GM18870 (cell line): Measurements from ENCODE around the gene HOXA10.

Experiments
- ATAC-seq: cut with Tn5 transposase; IDR thresholded peaks from one replicate; pipeline ENCODE4 v1.9.1; 2021; ENCODE audit warnings: moderate library complexity; ENCODE audit not compliant: unreplicated experiment

The HOXA10 gene

DNA sequence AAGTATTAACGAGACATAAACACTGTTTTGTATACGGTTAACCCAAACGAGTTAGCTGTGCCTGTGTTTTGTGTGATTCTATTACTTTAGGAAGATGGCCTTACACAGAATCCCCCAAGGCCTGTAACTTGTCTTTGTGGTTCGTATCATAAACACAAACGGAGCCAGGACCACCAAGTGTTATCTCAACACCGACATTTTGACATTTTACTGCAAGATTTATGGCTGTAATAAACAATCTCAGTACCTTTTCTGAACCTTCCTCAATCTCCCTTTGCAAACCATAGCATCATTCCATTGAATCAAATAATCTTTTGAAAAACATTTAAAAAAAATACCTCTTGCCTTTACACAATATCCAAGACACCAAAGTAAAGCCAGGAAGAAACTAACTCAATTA is 41.1 kb downstream of the HOXA10 start:
- ATAC-seq, result no peak

DNA sequence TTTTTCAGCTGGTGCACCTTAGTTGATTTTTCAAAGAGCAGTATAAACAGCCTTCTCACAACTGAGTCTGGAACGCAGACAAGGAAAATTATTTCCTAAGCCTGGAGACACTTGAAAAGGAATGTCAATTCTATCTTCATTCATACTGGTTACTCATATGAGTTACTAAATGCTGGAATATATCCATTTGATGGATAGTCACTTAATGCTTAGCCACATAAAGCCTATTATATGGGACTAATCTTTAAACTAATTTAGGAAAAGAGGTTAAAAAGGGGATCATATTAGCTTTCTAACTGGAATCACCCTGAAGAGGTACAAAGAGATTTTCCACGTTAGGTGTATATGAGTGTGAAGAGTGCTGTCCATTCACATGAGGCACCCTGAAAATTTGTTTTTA is 41.9 kb downstream of the HOXA10 start:
- ATAC-seq, result no peak

DNA sequence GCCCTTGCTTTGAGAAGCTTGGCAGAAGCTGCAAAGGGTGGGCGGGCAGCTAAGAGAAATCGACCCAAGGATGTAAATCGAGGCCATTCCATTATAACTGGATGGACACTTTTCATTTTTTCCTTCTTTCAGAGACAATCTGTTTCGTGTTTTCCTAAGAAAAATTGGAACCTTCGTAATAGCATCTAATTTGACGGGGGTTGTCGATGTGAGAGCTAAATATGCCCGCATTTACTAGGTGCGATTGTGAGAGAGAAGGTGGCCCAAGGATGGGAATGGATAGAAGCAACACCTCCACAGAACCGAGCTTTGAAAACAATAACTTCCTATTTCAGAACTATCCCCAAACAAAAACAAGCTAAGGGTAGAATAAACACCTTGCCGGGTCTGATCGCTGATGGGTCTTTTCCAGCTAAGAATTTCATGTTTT is 42.7 kb downstream of the HOXA10 start:
- ATAC-seq, result no peak

DNA sequence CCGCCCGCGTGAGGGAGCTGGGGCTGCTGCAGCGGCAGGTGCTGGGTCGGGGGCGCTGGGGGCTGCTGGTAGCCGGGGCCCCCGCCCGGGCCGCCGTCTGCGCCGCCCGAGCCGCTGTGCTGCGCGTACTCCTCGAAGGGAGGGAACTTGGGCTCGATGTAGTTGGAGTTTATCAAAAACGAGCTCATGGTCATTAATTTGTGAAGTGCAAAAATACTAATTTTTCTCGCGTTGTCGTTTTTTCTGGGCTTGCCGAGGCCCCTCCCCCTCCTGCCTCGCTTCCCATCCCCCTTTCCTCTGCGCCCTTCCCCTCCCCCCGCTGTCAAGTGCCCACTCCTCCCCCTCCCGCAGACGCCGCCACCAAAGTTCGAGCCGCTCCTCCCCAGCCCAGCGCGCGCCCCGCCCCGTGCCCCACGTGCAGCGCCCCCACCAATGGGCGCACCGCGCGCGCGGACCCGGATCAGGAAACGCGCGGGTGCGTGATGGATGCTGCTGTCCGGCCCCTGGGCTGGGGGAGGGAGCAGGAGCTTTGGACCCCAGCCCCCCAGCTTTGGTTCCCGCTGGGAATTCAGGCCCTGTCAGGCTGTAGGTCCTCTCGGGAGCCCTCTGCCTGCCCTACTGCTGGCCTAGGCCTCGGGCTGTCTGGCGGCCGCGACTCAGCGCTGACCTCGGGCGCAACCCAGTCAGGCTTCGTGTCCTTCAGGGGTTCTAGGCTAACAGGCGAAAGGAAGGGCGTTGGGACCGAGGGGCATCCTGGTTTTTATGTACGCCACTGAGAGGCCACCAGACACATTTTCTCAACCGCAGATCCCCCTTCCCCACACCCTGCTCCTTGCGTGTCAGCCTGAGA is 43.4 kb downstream of the HOXA10 start, which contains the start of gene HOXA4:
Gene HOXA4 (minus strand): TSS at position 218 of the 850 bp plus-strand sequence. CDS start 24 bp downstream, at position 194.
- ATAC-seq, result no peak

DNA sequence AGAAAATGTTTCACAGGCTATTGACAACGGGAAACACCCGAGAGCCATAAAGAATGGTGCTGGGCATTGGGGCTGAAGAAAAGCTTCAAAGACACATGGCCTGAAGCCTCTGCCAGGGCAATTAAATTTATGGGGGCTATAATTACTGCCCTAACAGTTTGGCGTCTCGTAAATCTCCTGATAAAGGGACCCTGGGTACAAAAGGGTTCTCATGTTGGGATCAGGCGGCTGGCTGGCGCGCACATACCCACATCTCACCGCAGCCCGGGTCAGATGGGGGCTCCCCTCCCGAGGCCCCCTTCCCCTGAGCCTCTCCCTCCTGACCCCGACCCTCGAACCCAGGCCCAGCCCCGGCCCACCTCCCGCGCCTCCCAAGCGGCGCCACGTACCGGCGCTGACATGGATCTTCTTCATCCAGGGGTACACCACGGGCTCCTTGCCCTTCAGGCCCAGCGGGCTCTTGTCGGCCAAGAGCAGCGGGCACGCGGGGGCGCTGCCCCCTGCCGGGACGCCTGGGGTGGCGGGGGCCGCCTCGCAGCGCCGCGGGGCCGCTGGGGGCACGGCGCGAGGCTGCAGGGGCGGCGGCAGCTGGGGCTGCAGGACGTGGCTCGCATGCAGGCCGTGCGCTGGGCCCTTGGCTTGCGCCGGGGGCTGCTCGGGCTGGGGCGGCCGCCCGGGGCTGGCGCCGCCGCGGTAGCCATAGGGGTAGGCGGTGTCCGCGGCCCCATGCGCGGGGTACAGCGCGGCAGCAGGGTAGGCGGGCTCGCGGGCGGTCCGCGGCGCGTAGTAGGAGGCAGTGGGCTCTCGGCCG is 44.2 kb downstream of the HOXA10 start:
- ATAC-seq, result no peak

DNA sequence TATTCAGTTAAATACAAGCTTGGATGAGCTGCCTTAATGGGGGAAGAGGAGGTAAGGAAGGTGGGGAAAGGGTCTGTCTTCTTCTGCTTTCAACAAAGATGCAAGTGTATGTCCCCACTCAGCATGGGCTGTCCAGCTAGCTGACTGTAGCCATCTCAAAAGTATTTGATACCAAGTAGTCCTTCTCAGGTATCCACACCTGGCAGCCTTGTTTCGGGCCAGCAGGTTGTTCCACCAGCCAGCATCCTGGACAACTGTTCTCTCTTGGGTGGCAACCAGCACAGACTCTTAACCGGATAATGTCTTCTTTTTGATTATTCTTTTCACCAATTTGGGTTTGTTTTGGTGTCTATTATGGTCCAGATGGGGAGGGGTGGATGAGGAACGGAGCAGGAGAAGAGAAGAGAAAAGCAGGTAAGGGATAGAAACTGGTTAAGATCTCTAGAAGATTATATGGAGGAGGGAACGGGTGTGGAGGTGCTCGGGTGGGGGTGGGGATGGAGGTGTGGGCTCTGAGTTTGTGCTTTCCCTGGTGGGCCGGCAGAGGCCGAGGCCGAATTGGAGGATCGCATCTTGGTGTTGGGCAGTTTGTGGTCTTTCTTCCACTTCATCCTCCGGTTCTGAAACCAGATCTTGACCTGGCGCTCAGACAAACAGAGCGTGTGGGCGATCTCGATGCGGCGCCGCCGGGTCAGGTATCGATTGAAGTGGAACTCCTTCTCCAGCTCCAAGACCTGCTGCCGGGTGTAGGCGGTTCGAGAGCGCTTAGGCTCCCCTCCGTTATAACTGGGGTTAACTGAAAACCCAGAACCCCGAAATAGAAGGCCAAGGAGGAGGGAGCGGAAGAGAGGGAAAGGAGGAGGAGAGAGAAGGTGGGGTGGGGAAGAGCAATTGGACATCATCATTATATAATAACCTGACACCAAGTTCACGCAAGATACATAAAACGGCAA is 45.1 kb downstream of the HOXA10 start:
- ATAC-seq, result no peak

DNA sequence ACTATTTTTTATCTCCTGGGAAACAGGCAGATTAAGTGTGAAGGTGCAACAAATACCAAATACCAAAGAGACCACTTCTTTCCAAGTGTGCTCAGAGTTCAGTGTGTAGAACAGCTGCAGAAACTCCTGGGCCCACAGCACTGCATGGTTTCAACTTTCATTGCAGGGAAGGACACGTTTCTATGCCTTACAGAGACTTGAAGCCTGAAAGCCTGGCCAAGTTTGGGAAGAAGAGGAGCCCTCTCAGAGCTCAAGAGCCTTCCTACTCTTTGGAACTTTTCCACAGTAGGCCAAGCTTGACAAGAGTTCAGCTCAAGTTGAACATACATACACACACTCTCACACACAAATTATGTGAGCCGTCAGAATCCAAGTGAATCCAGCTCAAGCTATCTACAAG is 46.1 kb downstream of the HOXA10 start:
- no peak for ATAC-seq

DNA sequence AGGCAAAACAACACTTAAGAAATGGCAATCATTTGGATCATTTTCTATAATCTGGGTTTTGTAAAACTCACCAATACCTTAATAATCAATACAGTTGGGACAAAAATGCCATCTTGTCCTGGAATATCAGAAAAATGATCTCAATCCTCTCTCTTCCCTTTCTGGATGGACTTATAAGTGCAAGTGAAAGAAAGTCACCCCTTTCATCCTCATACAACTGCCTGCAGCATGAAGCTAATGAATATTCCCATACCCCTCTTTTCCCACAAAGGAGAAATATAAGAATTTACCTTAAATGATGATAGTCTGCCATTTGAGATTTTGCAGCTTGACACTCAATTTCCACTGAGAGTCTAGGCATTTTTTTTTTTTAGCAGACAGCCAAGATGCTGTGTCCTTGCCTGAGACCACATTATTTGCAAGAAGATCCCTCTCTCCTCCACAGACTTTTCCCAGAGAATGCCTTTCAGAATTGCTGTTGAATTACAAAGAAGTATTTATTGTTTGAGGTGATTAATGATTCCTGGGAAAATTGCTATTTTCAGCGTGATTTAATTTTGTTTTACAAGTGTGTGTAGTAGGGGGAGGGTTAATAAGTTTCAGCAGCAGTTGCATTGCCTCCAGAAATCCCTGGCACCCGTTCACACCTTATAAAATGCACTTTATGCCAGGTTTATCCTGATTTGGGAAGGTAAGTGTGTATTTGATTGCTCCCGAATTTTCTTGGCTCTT is 47.4 kb downstream of the HOXA10 start:
- no peak for ATAC-seq

DNA sequence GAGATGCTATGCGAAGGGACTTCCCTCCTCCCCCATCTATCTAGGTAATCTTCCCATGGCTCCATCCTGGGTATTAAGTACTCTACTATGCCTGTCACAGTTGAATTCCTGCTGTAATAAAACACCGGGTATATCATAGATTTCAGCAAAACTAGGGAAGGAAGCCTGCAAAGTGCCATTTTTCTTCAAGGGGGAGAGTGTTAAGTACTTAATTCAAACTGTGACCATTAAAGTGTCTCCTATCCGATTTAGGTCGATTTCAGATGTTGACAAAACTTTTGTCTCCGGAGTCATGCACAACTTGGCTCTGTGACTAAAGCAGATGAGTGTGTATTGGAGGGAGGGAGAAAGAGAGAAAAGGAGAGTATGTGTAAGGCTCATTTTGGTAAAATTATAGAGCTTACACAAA is 48.1 kb downstream of the HOXA10 start:
- no peak for ATAC-seq

DNA sequence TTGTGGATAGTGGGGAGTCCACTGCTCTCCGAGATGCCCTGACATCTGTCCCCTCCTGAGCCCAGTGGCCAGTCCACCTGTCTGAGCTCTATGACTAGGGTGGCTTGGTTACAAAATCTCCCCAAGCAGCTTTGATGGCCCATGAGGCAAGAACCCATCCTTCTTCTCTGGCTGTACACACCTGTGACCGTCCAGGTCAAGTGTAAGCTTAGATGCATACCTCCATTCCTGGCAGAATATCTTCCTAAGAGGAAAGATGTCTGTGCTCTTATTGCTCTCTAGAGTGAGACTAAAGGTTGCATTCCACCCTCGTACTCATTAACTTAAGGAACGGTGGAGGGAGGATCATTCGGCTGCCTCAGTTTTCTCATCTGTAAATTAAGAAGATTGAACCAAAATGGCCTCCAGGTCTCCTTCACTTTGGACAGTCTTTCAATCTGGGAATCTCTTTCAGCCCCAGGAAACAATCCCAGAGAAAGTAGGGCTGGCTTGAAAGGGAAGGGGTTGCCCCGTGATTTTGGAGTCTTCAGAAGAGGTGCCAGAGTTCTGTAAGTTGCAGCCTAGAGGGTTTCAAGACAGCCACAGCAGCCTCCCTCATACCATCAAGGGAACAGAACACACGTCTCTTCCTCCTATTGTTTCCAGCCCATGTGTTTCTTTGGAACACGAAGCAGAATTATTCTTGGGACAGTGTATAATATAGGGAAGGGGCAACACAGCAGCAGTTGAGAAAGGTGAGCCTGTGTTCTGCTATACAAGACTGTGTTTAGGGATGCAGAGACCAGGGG is 49.0 kb downstream of the HOXA10 start:
- ATAC-seq, result no peak

DNA sequence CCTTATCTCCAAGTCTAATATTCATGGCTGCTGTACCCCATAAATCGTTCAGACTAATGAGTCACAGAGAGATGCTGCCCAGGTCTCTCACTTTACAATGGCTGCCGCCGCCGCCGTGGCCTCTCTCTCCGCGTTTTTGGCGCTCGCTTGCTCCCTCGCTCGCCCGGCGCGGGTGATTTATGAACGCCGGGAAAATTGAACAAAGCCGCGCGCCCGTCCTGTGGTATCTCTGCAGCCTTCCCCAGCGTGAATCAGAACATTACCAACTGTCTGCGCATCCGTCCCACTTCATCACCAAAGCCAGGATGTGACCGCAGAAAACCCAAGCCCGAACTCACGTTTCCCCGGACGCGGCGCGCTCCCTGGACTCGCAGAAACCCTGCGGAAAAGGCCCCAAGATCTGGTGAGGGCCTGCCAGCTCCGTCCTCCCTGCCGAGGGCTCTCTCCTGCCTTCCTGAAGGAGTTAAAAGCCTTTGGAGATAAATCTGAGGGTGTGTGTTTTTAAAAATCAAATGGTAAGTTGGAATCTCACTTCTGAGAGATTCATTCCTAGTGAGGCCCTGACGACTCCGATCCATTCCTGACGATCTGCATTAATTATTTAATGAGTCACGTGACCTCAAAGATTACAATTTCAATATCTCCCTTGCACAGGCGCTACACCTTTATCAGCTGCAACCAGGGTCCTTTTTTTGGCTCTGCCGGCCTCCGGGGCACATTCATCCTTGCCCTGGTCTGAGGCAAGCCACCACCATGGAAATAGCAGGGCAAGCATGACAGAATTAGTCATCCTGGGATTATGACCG is 49.8 kb downstream of the HOXA10 start:
- ATAC-seq, result no peak

DNA sequence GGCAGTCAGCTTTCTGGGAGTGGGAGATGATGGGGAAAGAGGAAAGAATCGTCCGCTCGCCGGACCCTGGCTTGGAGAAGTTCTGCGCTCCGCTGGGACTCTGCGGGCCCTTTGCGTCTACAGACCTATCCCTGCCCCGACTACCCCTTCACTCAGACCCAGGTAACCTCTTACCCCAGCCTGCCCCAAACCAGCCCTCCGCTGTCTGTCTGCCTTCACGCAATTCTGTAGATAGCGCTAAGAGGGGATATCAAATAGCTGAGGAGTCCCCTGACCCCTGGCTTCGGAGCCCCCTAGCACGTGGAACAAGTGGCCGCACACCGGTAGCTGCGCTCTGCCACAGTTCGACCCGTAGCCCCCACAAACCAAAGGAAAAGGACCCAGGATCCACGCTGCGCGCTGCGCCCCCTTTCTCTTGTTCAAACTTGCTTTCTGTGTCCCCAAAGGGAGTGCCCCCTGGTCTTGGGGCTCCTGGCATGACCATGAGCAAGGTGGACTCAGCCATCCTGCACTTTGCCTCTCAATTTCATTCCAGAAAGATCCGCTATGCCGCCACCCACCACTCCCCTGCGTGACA is 50.6 kb downstream of the HOXA10 start:
- no peak for ATAC-seq

DNA sequence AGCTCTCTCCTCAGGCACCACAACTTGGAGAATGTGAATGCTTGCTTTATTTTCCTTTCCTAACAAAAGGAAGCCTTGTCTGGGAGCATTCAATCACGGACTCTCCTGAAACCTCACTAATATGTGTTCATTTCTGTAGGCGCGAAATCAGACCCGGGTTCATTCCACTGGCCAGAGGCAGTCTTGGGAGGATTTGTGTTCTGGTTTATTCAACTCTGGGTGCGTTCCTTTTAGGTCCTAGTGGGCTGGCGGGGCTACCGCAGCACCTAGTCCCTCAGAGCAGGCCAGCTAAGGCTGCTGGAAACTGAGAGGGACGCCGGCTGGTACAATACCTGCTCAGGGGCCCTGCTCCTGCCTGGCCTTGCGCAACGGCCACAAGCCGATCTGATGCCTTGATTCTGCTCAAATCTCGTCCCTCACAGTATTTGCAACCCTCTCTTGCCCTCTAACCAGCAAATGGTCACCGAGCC is 51.1 kb downstream of the HOXA10 start:
- ATAC-seq, result no peak

DNA sequence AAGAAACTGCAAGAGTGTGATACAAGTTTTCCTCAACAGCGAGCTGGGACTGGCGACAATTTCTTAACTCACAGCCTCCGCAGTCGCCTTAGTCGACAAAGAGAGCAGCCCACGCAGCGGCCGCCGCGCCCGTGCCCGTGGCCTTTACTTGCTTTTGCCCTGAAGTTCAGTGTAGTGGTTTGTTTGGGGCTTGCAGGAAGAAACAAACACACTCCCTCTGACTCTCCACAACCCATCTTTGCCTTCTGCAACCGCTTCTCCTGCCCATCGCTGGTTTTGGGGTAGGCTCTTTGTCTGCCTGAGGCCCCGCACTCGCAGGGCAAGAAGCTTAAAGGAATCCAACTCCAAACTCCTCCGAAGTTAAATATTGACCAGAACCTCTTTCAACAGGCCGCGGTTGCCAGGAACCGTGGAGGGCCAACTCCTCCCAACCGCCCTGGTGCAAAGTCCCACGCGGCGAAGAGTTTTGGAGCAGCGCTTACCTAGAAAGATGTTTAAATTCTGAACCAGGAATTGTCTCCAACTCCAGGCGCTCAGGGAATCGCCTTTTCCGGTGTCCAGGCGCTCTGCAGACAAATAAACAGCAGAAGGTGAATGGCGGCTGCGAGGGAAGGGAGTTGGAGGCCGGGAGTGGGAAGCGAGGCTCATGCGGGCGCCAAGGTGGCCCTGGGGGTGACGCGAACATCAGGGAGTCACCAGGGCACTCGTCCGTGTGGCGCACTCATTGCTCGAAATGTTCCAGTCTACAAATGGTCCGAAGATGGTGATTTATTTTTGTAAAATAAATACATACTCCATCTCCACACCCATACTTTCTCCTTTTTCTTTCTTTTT is 51.8 kb downstream of the HOXA10 start:
- no peak for ATAC-seq

DNA sequence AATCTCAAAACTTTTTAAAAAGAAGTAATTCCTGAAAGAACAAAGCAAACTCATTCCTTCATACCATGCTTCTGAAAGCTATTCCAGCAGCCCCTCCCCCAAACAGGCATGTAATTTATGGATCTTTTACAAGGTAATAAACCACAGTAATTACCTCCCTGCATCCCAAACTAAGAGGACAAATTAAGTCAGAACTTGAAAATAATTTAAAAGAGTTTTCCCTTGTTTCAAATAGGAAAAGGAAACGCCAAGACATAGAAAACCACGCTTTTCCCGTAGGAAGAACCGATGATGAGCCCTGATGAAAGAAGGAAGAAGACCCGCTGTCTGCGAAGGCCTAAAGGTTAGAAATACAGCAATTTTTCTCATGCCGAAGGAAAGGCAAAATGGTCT is 52.4 kb downstream of the HOXA10 start:
- no peak for ATAC-seq
